Nephron (organoid): ENCODE data around the gene CRTC1.

Source experiments
- H3K27ac Mint-ChIP-seq, 3 experiments: 2 replicates each; pipeline ENCODE4 v1.8.0; 2020; ENCODE audit warnings: mixed read lengths in 3 of 3, mild to moderate bottlenecking in 2 of 3, moderate library complexity in 1 of 3
- H3K27me3 Mint-ChIP-seq: 2 replicates; pipeline ENCODE4 v1.8.0; 2021; ENCODE audit warnings: low read depth, mild to moderate bottlenecking, moderate library complexity, mixed read lengths
- H3K36me3 Mint-ChIP-seq: 2 replicates; pipeline ENCODE4 v1.8.0; 2020; ENCODE audit warnings: low read depth, mixed read lengths
- H3K4me1 Mint-ChIP-seq: 2 replicates; pipeline ENCODE4 v1.8.0; 2020; ENCODE audit warnings: mixed read lengths
- H3K4me3 Mint-ChIP-seq, 3 experiments: 2 replicates each; pipeline ENCODE4 v1.8.0; 2020; ENCODE audit warnings: mild to moderate bottlenecking in 3 of 3, mixed read lengths in 3 of 3, moderate library complexity in 2 of 3
- H3K9me3 Mint-ChIP-seq: 2 replicates; pipeline ENCODE4 v1.8.0; 2020; ENCODE audit warnings: mixed read lengths
- CTCF ChIP-seq, 3 experiments: fragments of 200-600 bp; sonication (generic); IDR thresholded peaks; one replicate each; pipeline ENCODE4 v1.5.0; 2021; ENCODE audit warnings: antibody characterized with exemption in 3 of 3; ENCODE audit not compliant: unreplicated experiment in 3 of 3

Gene CRTC1

GRCh38 chr19:18789422-18789869, 106.0 kb downstream of the CRTC1 start:
- Mint-ChIP-seq H3K36me3 (no peaks in the 10 kb centered on the region), H3K9me3 (peaks cover 5% of the 10 kb centered on the region), H3K4me3 (peak overlapping the region in 2 of 3 experiments; percentile 25 to 64), H3K27me3 (peaks cover 100% of the 10 kb centered on the region), H3K27ac (no peak overlapping the region), H3K4me1 (peaks cover 10% of the 10 kb centered on the region)
- no peak for TF ChIP-seq CTCF (IDR thresholded peaks at IDR 0.05; ENCODE audit: unreplicated experiment in 3 of 3)

- Mint-ChIP-seq H3K27me3 (peaks cover 100% of the 10 kb centered on the region), H3K27ac (no peak overlapping the region), H3K9me3 (peaks cover 5% of the 10 kb centered on the region), H3K4me3 (peak overlapping the region; percentile 47 to 74 (median 66)), H3K4me1 (peaks cover 10% of the 10 kb centered on the region), H3K36me3 (no peaks in the 10 kb centered on the region)
- TF ChIP-seq CTCF (IDR thresholded peaks at IDR 0.05; ENCODE audit: unreplicated experiment in 3 of 3): no peak
These were observed 106.5 kb downstream of the CRTC1 start for GRCh38 chr19:18789883-18790565.

- H3K4me3 Mint-ChIP-seq: peak within 1 kb of the TSS; percentile 47 to 74 (median 66)
- peaks cover 10% of the 10 kb centered on the region for H3K4me1 Mint-ChIP-seq
- no peaks in the 10 kb centered on the region for H3K36me3 Mint-ChIP-seq
- peaks cover 5% of the 10 kb centered on the region for H3K9me3 Mint-ChIP-seq
- peaks cover 99% of the 10 kb centered on the region for H3K27me3 Mint-ChIP-seq
- H3K27ac Mint-ChIP-seq: no peak within 1 kb of the TSS
- TF ChIP-seq CTCF (IDR thresholded peaks at IDR 0.05; ENCODE audit: unreplicated experiment in 3 of 3): no peak
These were observed 107.3 kb downstream of the CRTC1 start, which contains the start of gene COMP for GRCh38 chr19:18790566-18791314. TSS of gene COMP (minus strand) at chr19:18791305. CDS start at chr19:18791269, 36 bp downstream.

- TF ChIP-seq CTCF (IDR thresholded peaks at IDR 0.05; ENCODE audit: unreplicated experiment in 3 of 3): no peak
- Mint-ChIP-seq H3K27ac (no peak overlapping the region), H3K27me3 (peaks cover 99% of the 10 kb centered on the region), H3K9me3 (peaks cover 5% of the 10 kb centered on the region), H3K36me3 (no peaks in the 10 kb centered on the region), H3K4me3 (no peak overlapping the region), H3K4me1 (peaks cover 10% of the 10 kb centered on the region)
These were observed 107.8 kb downstream of the CRTC1 start for GRCh38 chr19:18791315-18791678.

- Mint-ChIP-seq H3K27me3 (peaks cover 90% of the 10 kb centered on the region), H3K4me3 (peak overlapping the region in 1 of 3 experiments; percentile 11), H3K36me3 (no peaks in the 10 kb centered on the region), H3K4me1 (peaks cover 5% of the 10 kb centered on the region), H3K9me3 (peaks cover 2% of the 10 kb centered on the region), H3K27ac (no peak overlapping the region)
- TF ChIP-seq CTCF (IDR thresholded peaks at IDR 0.05; ENCODE audit: unreplicated experiment in 3 of 3): no peak
These were observed 109.2 kb downstream of the CRTC1 start for GRCh38 chr19:18792661-18793060.
